Activated CD8-positive, alpha-beta T cell treated with anti-CD3 and anti-CD28 coated beads, Interleukin-2, amount 10 ng/mL, durations not matched to agents 7 days and 5 days (primary cell): Measurements from ENCODE around the gene ZFP3. TPM values are rescaled to one million over a fixed set of nuclear protein-coding genes. Genes with fewer than 3 reads are reported as not detected.
"Not testable (repeated sequence)": the region's sequence is repeated elsewhere in the genome, so short reads cannot be mapped to it uniquely, and the experiment has no call there.

ENCODE experiments used
- ATAC-seq: fragments of 150-1000 bp; cut with Tn5 transposase; one replicate; pipeline ENCODE4 v1.10.0; 2021; ENCODE audit warnings: moderate library complexity
- CTCF ChIA-PET: fragments of 350-600 bp; sonication (Branson Sonifier 250); formaldehyde crosslinking; loops from one replicate; lab custom pipeline; 2021; ENCODE audit warnings: antibody characterized with exemption; lab: Charles Lee
- POLR2A ChIA-PET: fragments of 350-600 bp; sonication (Branson Sonifier 250); formaldehyde crosslinking; loops from one replicate; lab custom pipeline; 2021; ENCODE audit warnings: antibody characterized with exemption; lab: Charles Lee
- DNase-seq: peaks from one replicate; pipeline ENCODE4 v3.0.0-alpha.2; 2020
- H3K27ac Mint-ChIP-seq: one replicate; pipeline ENCODE4 v1.8.0; 2021; ENCODE audit warnings: mild to moderate bottlenecking, mixed read lengths
- H3K27me3 Mint-ChIP-seq: one replicate; pipeline ENCODE4 v1.8.0; 2021; ENCODE audit warnings: low read depth, mixed read lengths
- H3K36me3 Mint-ChIP-seq: one replicate; pipeline ENCODE4 v1.8.0; 2021; ENCODE audit warnings: low read depth, mixed read lengths
- H3K4me1 Mint-ChIP-seq: one replicate; pipeline ENCODE4 v1.8.0; 2021; ENCODE audit warnings: low read depth, mixed read lengths
- H3K4me3 Mint-ChIP-seq: one replicate; pipeline ENCODE4 v1.8.0; 2021; ENCODE audit warnings: mild to moderate bottlenecking, mixed read lengths
- H3K9me3 Mint-ChIP-seq: one replicate; pipeline ENCODE4 v1.8.0; 2022; ENCODE audit warnings: mixed read lengths; ENCODE audit not compliant: insufficient read depth
- total RNA-seq, 2 experiments: library from RNA; stranded (reverse); gene quantifications; one replicate each; pipeline ENCODE4 v1.2.3, GENCODE V29; 2021

The ZFP3 gene
- total RNA-seq, 2 experiments from 2014 or later, result 3.3 to 3.5 TPM

DNA sequence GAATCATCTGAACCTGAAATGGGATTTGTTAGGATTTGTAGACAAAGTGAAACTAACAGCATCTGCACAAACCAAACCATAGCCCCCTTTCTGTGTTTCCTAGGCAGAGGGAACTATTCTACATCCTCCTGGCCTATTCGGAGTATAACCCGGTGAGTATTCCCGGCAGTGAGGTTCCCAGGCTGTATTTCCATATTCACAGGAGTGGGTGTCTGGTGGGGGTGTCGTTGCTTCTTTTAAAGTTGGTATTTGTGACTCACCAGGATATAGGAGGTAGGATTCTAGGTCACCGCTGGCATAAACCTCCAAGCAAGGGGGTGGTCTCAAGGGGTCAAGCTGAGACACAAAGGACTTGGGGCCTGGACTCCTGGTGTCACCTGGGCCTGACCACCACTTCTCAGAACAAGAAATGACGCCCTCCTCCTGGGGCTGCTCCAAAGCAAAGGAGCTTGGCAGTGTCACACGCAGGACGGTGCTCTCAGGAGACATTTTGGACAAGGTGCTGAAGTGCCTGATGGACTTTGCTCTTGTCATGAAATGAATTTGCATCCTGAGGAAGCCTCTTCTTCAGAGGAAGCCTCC is 57.0 kb downstream of the ZFP3 start:
- H3K27ac Mint-ChIP-seq, ATAC-seq, DNase-seq, H3K4me1 Mint-ChIP-seq, H3K4me3 Mint-ChIP-seq, POLR2A ChIA-PET, H3K9me3 Mint-ChIP-seq, H3K27me3 Mint-ChIP-seq, H3K36me3 Mint-ChIP-seq: not testable (repeated sequence)
- CTCF ChIA-PET, result interaction anchor here (0.7 kb wide), 1 partner anchor 92 kb away, joined by 3 read pairs; no protein-coding TSS in a partner anchor

DNA sequence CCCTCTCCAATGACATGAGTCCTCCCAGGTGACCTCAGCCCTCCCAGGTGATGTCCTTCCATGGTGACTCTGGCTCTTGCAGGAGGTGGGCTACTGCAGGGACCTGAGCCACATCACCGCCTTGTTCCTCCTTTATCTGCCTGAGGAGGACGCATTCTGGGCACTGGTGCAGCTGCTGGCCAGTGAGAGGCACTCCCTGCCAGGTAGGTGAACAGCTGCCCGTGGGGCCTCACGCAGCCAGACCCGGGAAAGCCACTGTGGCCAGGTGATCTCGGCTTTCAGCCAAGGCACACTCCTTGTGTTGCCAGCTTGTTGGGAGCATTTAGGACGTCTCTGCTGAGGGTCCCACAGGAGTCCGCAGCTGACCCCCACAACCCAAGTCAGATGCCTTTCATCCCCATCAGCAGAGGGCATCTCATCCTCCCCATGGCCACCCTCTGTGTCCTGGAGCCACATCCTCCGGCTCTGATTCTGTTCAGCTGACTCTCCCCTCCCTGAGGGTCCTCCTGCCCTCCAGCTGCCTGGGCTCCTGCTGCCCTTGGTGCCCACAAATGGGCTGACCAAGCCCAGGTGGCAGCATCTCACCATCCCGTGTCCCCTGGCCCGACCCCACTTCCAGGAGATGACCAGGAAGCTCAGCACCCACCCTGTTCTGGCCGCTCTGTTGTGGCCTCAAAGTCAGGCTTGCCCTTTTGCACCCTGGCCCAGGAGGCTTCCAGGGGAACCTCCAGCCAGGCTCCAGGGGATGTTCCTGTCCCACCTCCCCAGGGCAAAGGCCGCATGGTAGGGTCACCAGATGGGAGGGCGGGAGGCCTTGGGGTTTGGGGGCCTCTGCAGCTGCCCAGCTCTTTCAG is 57.7 kb downstream of the ZFP3 start:
- Mint-ChIP-seq H3K27ac (no peak overlapping the region), H3K36me3 (no peaks in the 10 kb centered on the region), H3K4me1 (no peaks in the 10 kb centered on the region), H3K27me3 (no peaks in the 10 kb centered on the region), H3K9me3 (no peaks in the 10 kb centered on the region), H3K4me3 (no peak overlapping the region)
- DNase-seq, result no peak
- POLR2A ChIA-PET, result no interaction called here
- no peak for ATAC-seq
- CTCF ChIA-PET, result no interaction called here

- H3K4me3 Mint-ChIP-seq, H3K36me3 Mint-ChIP-seq, H3K27ac Mint-ChIP-seq, H3K9me3 Mint-ChIP-seq, H3K27me3 Mint-ChIP-seq, DNase-seq, H3K4me1 Mint-ChIP-seq, POLR2A ChIA-PET, ATAC-seq, CTCF ChIA-PET: not testable (repeated sequence)
Measured at GRCh38 chr17:5136580-5137412, 58.5 kb downstream of the ZFP3 start.

DNA sequence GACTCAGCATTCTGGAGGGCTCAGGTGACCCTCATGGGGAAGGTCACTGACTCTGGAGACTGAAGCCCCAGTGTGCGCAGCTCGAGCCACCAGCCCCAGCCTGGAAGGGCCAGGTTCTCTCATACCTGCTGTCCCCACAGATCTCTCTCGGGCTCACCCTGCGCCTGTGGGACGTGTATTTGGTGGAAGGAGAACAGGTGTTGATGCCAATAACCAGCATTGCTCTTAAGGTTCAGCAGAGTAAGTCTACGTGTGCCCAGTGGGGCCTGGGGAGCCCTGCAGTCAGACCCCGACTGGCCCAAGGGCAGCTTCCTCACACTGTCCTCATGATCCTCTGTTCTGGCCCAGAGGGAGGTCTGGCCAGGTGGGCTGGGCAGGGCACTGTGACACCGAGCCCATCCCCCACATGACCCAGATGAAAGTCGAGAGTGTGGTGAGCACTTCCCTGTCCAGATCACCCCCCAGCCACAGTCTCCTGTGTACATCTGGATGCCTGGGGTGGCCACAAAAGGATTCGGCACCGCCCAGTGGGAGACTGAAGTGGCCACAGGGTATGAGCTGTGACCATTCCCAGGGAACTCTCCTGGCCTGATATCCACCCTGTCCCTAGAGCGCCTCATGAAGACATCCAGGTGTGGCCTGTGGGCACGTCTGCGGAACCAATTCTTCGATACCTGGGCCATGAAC is 59.4 kb downstream of the ZFP3 start:
- not testable (repeated sequence) for H3K27me3 Mint-ChIP-seq

GRCh38 chr17:5138198-5138544 is 59.9 kb downstream of the ZFP3 start:
- POLR2A ChIA-PET, H3K36me3 Mint-ChIP-seq, H3K27me3 Mint-ChIP-seq, H3K9me3 Mint-ChIP-seq, CTCF ChIA-PET, H3K4me1 Mint-ChIP-seq, ATAC-seq, H3K27ac Mint-ChIP-seq, DNase-seq, H3K4me3 Mint-ChIP-seq: not testable (repeated sequence)

More for the DNA sequence above, 59.4 kb downstream of the ZFP3 start:
- POLR2A ChIA-PET, H3K9me3 Mint-ChIP-seq, H3K4me1 Mint-ChIP-seq, H3K36me3 Mint-ChIP-seq, H3K27ac Mint-ChIP-seq, CTCF ChIA-PET, DNase-seq, ATAC-seq, H3K4me3 Mint-ChIP-seq: not testable (repeated sequence)

DNA sequence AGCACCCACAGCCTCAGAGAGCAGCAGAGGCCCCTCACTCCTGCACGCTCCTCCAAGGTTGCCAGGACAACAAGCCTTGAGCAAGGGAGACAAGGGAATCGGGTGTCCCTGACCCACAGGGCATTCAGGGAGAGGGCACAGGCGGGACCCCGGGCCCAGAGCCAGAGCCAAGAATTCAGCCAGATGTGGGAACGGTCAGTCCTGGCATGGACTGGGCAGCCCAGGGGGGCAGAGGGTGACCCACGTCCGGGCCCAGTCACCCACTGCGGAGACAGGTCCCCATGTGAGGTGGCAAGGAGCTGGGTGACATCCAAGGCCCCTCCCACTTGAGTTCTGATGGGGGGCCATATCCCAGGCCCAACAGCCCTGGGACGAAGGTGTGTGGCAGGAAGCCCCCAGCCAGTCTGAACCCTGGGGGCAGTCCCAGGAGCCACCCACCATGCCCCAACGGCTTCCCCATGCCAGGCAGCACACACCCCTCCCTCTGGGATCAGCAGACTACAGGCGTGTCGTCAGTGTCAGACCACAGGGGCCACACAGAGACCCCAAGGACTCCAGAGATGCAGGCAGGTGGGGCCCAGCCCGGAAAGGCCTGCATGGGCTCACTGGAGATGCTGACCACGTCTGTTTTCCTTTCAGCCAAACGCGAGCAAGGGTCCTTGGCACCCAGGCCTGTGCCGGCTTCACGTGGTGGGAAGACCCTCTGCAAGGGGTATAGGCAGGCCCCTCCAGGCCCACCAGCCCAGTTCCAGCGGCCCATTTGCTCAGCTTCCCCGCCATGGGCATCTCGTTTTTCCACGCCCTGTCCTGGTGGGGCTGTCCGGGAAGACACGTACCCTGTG is 60.6 kb downstream of the ZFP3 start:
- no peaks in the 10 kb centered on the region for H3K27me3 Mint-ChIP-seq
- ATAC-seq (no peak), DNase-seq (no peak)
- no peak overlapping the region for H3K4me3 Mint-ChIP-seq
- no peaks in the 10 kb centered on the region for H3K9me3 Mint-ChIP-seq
- no peaks in the 10 kb centered on the region for H3K36me3 Mint-ChIP-seq
- ChIA-PET POLR2A (no interaction called here), CTCF (no interaction called here)
- H3K27ac Mint-ChIP-seq, result no peak overlapping the region
- H3K4me1 Mint-ChIP-seq, result no peaks in the 10 kb centered on the region

DNA sequence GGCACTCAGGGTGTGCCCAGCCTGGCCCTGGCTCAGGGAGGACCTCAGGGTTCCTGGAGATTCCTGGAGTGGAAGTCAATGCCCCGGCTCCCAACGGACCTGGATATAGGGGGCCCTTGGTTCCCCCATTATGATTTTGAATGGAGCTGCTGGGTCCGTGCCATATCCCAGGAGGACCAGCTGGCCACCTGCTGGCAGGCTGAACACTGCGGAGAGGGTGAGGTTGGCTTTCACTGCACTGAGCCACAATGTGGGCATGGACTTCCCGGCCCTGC is 61.1 kb downstream of the ZFP3 start:
- Mint-ChIP-seq H3K9me3 (no peaks in the 10 kb centered on the region), H3K27ac (no peak overlapping the region), H3K27me3 (no peaks in the 10 kb centered on the region), H3K36me3 (no peaks in the 10 kb centered on the region), H3K4me1 (no peaks in the 10 kb centered on the region), H3K4me3 (no peak overlapping the region)
- ChIA-PET CTCF (no interaction called here), POLR2A (no interaction called here)
- DNase-seq (no peak), ATAC-seq (no peak)

- H3K27ac Mint-ChIP-seq, H3K36me3 Mint-ChIP-seq, H3K4me3 Mint-ChIP-seq, H3K9me3 Mint-ChIP-seq, CTCF ChIA-PET, POLR2A ChIA-PET, ATAC-seq, DNase-seq, H3K4me1 Mint-ChIP-seq: not testable (repeated sequence)
- H3K27me3 Mint-ChIP-seq, result peaks cover 15% of the 10 kb centered on the region
Measured at GRCh38 chr17:5142877-5143276, 64.6 kb downstream of the ZFP3 start.

Other genes with a start within 250 kb of the ZFP3 start
- 10 to 100 TPM; 68.1 to 73.2 TPM for gene MINK1, start 245.1 kb upstream of the ZFP3 start, total RNA-seq
- 1 to 10 TPM in 1 of 2 experiments, under 1 TPM in 1; 0.97 to 1.1 TPM for gene C17orf107, start 178.9 kb upstream of the ZFP3 start, total RNA-seq
- under 1 TPM; 0.26 to 0.45 TPM for gene CHRNE, start 175.4 kb upstream of the ZFP3 start, total RNA-seq
- gene GP1BA, start 146.2 kb upstream of the ZFP3 start, total RNA-seq, result not detected
- gene SLC25A11, start 138.4 kb upstream of the ZFP3 start, total RNA-seq, result 10 to 100 TPM; 78.5 to 86.4 TPM
- 100 to 1,000 TPM; 239 to 245 TPM for gene RNF167, start 138.2 kb upstream of the ZFP3 start, total RNA-seq
- gene PFN1, start 129.9 kb upstream of the ZFP3 start, total RNA-seq, result 1,000 to 10,000 TPM; 2,493 to 2,581 TPM
- gene ENO3, start 127.3 kb upstream of the ZFP3 start, total RNA-seq, result 10 to 100 TPM; 26.6 to 34.3 TPM
- 10 to 100 TPM; 52.3 to 53.6 TPM for gene SPAG7, start 110.7 kb upstream of the ZFP3 start, total RNA-seq
- gene CAMTA2, start 90.8 kb upstream of the ZFP3 start, total RNA-seq, result 10 to 100 TPM; 51.3 to 55.5 TPM
- under 1 TPM; 0.26 to 0.29 TPM for gene INCA1, start 80.9 kb upstream of the ZFP3 start, total RNA-seq
- 10 to 100 TPM; 43.6 to 45.3 TPM for gene KIF1C, start 80.5 kb upstream of the ZFP3 start, total RNA-seq
- gene SLC52A1, start 43.0 kb upstream of the ZFP3 start, total RNA-seq, result under 1 TPM; 0.40 to 0.94 TPM
- 10 to 100 TPM in 1 of 2 experiments, 1 to 10 TPM in 1; 9.8 to 10.2 TPM for gene ZNF232, start 33.4 kb downstream of the ZFP3 start, total RNA-seq
- under 1 TPM; 0.08 to 0.10 TPM for gene USP6, start 37.6 kb downstream of the ZFP3 start, total RNA-seq
- 10 to 100 TPM; 11.8 to 12.7 TPM for gene ZNF594, start 113.4 kb downstream of the ZFP3 start, total RNA-seq
- not detected for gene SCIMP, start 156.4 kb downstream of the ZFP3 start, total RNA-seq
- 10 to 100 TPM; 37.5 to 37.8 TPM for gene RABEP1, start 203.8 kb downstream of the ZFP3 start, total RNA-seq